NCI-H2081 treated with DMSO at 0.1 percent for 48 hours (cell line): ENCODE results near the gene NLRP5.
A peak's percentile ranks its signal among the peaks of the same experiment; 100 is the strongest.
"Not testable (repeated sequence)": the region's sequence is repeated elsewhere in the genome, so short reads cannot be mapped to it uniquely, and the experiment has no call there.

ENCODE experiments used
- DNase-seq: peaks from one replicate; lab custom pipeline; 2025; lab: John Stamatoyannopoulos, UW

NLRP5 gene

DNA sequence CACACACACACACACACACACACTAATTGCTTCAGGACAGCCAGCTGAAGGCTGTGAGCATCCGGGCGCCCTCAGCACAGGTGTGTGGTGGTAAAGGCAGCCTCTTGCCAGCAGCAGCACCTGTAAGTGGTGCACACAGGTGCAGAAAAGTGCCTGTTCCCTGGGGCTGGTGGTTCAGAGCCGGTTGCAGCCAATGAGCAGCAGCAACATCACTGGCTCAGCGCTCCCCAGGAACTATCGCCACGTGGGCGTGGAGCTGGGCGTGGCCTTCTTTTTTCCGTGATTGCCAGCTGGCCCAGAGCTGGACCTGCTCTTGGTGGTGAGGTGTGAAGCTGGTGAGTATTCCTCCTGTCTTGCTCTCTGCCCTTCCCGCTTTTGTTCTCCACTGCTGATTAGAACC lies at the start of gene NLRP5:
NLRP5 (plus strand) TSS at position 289 of the 400 bp plus-strand sequence.
- no peak for DNase-seq

DNA sequence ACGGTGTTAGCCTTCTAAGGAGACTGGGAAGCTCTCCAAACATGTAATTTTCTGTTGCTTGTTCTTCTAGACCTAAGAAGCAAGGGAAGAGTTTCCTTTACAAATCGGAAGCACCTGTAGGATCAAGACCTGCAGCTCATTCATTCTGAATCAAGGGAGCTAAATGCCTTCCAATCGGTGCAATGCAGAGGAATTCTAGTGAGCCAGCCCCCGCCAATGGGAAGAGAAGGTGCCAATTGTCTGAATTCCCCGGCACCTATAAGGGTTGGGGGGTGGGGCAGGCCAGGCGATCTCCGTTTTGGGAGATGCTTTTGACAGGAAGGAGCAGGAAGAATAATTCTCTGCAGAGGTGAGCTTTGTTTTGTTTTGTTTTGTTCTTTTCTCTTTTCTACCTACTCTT lies 47.4 kb upstream of the NLRP5 start:
- no peak for DNase-seq

DNA sequence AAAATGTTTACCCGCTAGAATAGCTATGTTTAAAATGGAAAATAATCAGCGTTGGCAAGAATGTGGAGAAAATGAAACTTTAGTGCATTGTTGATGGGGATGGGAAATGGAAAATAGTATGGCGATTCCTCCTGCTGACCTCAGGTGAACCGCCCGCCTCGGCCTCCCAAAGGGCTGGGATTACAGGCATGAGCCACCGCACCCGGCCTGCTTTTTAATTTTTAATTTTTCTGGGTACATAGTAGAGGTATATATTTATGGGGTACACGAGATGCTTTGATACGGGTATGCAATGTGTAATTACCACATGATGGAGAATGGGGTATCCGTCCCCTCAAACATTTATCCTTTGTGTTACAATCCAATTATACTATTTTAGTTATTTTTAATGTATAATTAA lies 46.3 kb upstream of the NLRP5 start:
- no peak for DNase-seq

DNA sequence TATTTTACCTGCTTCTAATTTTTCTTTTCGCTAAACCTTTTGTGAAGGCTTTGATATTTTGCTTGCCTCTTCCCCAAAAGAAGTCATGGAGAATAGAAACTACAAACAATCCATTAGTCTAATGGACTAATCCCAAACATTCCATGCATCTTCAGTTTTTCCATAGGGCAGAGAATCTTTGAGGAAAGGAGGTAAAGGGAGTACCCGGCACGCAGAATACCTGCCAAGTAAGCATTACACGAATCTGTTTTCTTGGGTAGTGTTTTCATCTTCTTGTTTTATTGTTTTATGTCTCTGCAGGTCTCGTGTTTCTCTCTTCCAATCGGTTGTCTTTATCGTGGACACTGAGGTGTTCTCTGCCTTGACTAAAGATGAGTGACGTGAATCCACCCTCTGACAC lies 39.0 kb upstream of the NLRP5 start, which contains the start of gene NLRP8:
NLRP8 (plus strand) TSS at position 301 of the 400 bp plus-strand sequence.
- DNase-seq, result no peak

DNA sequence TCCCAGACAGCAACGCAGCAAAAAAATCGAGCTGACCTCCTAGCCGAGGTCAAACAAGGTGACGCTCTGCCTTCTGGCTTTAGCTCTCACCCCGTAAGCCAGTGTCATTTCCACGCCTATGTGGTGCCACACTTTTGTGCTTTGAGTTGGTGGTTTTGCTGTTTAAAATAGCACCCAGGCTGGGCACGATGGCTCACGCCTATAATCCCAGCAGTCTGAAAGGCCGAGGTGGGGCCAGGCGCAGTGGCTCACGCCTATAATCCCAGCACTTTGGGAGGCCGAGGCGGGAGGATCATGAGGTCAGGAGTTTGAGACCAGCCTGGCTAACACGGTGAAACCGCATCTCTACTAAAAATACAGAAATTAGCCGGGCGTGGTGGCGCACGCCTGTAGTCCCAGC lies 36.0 kb upstream of the NLRP5 start:
- DNase-seq, result not testable (repeated sequence)

DNA sequence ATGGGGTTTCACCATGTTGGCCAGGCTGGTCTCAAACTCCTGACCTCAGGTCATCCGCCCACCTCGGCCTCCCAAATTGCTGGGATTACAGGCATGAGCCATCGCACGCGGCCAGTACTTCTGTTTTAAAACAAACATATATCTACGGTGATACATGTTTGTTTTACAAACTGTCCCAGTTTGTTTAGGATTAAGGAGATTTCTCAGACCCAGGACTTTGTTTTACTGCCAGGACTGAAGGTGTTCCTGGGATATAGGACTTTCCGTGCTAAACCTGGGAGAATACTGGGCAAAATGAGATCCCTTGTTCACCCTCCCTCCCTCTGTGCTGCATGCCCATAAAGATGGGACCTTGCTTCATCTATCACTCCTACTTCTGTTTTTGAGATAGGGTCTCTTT lies 30.1 kb upstream of the NLRP5 start:
- no peak for DNase-seq

DNA sequence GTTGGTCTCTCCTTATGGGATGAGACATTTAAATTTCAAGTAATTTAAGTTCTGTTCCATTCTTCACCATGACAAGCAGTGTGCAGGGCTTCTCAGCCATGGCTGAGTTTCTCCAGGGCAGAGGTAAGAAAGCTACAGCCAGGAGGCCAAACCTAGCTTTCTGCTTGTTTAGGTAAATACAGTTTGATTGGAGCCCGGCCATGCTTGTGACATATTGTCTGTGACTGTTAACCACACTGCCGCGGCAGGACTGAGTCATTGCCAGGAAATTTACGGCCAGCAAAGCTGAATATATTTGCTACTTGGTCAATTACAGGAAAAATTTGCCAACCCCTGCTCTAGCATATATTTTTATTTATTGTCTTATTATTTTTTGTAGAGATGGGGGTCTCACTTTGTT lies 28.2 kb upstream of the NLRP5 start:
- DNase-seq, result no peak

DNA sequence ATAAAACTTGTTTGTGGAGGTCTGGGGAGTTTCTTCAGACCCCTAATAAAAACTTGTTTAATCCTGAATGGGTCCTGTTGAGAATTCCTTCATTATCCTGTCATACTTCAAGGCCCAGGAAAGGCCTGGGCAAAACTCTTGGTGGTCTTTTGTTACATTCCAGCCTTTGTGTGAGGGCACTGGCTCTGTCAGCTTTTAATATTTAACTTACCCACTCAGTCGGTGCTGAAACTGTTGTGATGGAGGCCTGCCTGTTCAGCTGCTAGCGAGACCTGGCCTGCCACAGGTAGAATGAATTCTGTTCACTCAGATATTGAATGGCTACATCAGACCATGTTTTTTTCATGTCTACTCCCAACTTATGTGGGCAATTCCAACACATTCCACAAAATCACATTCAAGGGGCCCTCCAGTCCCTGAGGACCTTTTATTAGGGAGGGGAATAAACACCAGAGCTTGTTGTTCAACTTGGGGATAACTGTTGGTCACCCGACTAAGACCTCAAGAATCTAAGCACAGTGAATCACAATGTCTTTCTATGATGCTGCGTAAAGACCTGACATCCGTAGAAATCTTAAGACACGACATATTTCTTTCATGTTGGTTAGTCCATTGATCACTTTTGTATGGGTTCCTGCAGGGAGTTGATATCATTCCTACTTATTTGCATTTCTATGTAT lies 26.4 kb upstream of the NLRP5 start:
- DNase-seq, result no peak

DNA sequence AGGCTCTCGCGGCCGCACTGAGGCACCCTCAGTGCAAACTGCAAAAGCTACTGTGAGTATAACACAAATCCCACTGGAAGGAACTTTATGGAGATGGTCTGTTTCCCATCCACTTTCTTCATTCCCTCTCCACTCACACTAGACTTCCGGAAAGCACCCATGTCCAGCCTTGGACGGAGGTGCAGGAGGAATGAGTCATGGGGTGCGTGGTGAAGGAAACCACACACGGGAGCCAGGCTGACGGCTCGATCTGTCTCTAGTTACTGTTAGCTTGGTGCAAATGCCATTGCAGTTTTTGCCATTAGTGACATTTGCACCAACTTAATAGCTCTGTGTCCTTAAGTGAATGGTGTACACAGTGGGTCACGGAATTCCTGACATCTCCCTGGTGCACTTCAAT lies 24.4 kb upstream of the NLRP5 start:
- no peak for DNase-seq

DNA sequence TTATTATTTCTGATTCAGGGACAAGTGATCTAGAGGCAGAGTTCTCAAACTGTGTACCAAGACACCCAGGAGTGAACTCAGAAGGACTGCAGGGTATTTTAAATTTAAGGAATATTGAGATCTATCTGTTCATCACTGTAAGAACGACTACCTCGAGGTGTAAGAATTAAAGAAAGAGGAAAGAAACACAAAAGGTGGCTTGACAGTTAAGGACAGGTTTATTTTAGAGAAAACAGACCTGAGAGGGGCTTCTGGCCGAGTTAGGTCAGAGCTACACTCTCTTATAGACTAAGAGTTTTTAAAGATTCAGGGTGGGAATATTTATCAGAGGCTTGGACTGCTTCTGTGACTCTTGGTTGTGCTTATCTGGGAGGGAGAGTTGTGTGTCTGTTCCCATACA lies 12.6 kb upstream of the NLRP5 start:
- DNase-seq, result no peak

DNA sequence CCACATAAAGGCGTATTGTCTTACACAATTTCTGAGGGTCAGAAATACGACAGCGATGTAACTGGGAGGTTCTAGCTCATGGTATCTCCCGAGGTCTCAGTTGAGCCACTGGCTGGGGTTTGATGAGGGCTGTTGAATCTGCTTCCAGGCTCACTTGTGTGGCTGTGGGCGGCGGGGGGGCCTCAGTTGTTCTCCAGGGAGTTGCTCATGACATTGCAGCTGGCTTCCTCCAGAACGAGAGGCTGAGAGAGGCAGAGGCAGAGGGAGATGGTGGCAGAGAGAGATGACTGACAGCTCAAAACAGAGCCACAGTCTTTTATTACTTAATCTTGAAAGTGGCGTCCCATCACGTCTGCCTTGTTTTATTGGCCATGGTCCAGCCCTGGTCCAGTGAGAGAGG lies 6.2 kb upstream of the NLRP5 start:
- no peak for DNase-seq

DNA sequence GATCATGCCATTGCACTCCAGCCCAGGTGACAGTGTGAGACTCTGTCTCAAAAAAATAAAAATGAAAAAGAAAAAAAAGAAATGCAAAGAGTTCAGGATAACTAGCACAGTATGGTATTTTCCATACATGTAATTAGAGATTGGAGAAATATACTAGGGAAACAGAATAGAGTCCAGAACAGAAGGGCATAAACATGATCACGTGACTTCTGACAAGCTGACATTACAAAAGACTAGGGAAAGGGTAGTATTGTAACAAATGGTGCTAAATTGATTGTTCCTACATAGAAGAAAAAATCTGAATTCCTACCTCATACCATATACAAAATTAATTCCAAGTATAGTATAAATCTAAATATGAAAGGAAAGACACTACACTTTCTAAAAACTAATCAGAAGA lies 1.3 kb upstream of the NLRP5 start:
- DNase-seq, result no peak

DNA sequence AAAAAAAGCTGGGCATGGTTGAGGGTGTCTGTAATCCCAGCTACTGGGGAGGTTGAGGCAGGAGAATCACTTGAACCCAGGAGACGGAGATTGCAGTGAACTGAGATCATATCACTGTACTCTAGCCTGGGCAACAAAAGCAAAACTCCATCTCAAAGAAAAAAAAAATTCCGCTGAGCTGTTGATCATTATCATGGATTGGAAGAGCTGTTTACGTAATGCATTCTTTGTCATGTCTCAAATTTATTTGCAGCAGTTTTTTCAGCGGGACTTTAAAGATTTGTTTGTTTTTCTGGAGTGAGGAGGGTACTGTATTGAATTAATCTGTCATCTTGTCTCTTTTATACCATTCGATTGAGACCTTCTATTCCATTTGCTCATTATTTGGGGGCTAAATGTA lies 4.3 kb downstream of the NLRP5 start:
- DNase-seq, result no peak

DNA sequence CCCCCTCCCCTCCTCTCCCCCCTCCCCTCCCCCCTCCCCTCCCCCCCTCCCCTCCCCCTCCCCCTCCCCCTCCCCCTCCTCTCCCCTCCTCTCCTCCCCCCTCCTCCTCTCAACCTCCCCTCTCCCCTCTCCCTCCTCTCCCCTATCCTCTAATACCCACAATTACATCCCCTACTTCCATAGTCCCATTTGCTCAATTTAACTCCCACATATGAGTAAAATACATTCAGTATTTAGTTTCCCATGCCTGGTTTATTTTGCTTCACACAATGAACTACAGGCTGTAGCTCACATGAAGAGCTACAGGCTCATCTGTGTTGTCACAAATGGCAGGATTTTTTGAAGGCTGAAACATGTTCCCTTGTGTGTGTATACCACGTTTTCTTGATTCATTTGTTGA lies 6.9 kb downstream of the NLRP5 start:
- no peak for DNase-seq

DNA sequence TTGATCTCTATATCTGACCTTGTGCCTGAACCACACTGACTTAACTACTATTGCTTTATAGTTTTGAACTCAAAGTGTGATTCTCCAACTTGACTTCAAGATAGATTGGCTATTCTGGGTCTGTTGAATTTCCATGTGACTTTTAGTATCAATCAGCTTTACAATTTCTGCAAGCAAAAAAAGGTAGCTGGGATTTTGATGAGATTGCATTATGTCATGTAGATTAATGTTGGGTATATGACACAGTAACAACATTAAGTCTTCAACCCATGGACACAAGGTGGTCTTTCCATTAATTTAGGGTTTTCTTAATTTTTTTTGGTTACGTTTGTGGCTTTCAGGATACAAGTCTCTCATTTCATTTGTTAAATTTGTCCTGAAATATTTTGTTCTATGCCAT lies 28.2 kb downstream of the NLRP5 start:
- no peak for DNase-seq

DNA sequence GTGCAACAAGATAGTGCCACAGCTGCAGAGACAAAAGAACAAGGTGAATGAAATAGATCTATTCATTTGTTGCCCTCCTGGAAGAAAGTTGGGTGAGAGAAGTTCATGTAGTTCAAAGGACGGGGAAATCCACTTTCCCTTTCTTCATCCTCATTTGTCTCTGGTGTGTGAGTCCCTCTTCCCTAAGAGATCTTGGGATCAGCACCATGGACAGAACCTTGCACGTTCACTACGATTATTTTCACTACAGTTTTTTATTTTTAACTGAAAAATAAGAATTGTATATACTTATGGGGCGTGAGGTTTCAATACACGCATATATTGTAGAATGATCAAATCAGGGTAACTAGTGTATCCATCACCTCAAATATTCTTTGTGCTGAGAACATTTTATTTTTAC lies 29.2 kb downstream of the NLRP5 start:
- DNase-seq, result no peak

DNA sequence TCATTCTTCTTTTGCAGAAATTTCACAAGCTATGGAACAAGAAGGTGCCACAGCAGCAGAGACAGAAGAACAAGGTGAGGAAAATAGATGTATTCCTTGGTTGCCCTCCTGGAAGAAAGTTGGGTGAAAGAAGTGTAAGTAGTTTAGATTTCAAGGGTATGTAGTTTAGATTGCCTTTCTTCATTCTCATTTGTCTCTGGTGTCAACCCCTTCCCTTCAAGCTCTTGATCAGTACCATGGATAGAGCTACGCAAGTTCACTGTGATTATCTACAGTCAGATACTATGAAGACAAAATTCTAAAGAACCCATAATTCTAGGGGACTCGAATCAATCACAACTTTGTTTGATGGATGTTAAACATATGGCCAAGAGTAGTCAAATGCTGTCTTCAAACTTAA lies 32.8 kb downstream of the NLRP5 start:
- DNase-seq, result not testable (repeated sequence)

DNA sequence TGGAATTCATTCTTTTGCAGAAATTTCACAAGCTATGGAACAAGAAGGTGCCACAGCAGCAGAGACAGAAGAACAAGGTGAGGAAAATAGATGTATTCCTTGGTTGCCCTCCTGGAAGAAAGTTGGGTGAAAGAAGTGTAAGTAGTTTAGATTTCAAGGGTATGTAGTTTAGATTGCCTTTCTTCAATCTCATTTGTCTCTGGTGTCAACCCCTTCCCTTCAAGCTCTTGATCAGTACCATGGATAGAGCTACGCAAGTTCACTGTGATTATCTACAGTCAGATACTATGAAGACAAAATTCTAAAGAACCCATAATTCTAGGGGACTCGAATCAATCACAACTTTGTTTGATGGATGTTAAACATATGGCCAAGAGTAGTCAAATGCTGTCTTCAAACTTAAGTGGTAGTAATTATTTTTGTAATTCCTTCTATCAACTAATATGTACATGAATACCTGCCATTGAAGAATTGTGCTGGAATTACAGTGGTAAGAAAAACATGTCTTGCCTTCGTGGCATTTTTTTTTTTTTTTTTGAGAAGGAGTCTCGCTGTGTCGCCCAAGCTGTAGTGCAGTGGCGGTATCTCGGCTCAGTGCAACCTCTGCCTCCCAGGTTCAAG lies 33.9 kb downstream of the NLRP5 start:
- not testable (repeated sequence) for DNase-seq

DNA sequence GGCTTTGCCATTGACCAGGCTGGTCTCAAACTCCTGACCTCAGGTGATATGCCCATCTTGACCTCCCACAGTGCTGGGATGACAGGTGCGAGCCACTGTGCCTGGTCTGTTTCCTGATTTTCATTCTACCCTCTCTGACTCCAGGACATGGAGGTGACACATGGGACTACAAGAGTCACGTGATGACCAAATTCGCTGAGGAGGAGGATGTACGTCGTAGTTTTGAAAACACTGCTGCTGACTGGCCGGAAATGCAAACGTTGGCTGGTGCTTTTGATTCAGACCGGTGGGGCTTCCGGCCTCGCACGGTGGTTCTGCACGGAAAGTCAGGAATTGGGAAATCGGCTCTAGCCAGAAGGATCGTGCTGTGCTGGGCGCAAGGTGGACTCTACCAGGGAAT lies 40.2 kb downstream of the NLRP5 start:
- no peak for DNase-seq

DNA sequence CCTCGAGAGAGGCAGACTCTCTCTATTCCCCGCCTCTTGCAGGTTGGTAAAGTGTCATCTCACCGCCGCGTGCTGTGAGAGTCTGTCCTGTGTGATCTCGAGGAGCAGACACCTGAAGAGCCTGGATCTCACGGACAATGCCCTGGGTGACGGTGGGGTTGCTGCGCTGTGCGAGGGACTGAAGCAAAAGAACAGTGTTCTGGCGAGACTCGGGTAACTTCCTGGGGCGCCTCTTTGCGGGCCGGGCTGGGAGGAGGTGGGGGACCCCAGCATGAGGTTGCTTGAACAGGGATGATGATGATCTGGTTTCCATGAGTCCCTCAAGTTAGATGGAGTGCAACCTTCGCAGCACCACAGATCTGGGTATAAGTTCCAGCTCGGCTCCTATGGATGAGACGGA lies 67.0 kb downstream of the NLRP5 start:
- no peak for DNase-seq

DNA sequence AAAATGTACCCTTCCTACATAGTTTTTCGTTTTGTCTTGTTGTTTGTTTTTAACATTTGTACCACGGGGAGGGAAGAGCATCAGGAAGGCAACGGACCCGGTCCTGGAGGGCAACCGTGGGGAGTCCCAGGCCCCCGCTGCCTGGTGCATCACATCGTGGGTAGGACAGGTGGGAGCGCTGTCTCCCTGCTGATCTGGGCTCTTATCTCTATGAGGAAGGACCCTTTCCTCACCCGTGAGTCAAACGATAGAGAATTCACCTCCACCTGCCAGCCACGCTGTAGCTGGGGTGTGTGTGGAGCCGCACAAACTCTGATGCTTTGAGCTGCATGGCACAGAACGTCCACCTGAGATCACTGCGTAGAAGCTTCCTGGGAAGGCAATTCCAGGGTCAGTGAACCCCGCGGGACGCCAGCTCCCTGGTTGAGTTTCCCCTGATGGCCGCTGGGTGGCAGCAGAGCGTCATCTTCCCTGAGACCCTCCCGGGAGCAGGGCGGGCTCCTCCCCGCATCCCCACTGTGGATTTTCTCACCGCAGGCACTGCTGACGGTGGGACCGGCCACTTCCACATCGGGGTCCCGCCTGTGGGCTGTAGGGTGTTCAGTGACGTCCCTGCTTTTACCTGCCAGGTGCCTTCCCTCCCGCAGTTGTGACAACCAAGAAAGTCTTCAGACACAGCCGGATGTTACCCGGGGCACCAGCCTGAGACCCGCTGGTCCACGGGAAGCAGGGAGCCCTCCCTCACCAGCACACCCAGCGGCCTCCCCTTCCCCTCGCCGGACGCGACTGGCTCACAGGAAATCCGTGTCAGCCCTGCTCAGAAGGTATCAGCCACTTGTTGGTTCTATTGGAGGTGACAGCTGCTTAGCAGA lies 79.8 kb downstream of the NLRP5 start:
- DNase-seq, result peak; percentile 15

DNA sequence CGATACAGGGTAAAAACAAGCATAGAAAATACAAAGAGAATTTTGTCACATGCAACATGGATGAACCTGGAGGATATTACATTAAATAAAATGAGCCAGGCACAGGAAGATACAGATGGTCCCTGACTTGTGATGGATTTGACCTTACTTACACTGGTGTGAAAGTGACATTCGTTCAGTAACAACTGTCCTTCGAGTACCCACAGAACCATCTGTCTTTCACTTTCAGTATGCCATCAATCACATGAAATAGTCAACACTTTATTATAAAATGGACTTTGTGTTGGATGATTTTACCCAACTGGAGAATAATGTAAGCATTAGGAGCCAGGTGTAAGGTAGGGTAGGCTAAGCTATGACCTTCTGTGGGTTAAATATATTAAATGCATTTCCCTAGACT lies 83.1 kb downstream of the NLRP5 start:
- no peak for DNase-seq

DNA sequence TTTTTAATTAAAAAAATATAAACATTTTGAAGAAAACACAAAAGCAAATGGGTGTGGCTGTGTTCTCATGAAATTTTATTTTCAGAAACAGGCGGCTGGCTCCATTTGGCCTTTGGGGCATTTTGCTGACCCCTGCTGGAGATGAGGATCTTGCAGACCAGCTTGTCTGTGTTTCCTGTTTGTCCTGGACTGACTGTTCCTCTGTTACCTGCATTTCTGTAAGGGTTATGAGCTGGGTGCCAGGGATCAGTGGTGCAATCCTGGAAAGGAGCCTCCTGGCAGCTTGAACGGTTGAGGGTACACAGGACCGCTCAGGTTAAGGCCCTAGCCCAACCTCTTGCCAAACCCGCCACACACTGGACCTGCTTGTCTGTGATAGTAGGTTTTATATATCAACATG lies 84.6 kb downstream of the NLRP5 start:
- DNase-seq, result no peak
